ENCODE data around the gene TSC2. TPM values are rescaled to one million over a fixed set of nuclear protein-coding genes. Genes with fewer than 3 reads are reported as not detected.
"Not testable (repeated sequence)": the region's sequence is repeated elsewhere in the genome, so short reads cannot be mapped to it uniquely, and the experiment has no call there.

TSC2 gene
- total RNA-seq, 8 experiments from 2014 or later, result 28.1 to 102 (median 53.2) TPM

GRCh38 chr16:2026461-2027023, 21.2 kb upstream of the TSC2 start, which contains the start of gene NHERF2:
Gene NHERF2, plus strand, starts transcription at chr16:2026902. Its CDS starts 104 bp downstream, at chr16:2027006.
- Histone ChIP-seq H3K27ac (peak within 1 kb of the TSS in 1 of 2 donors; percentile 27), H3K4me3 (peak within 1 kb of the TSS; percentile 35 to 44 (median 40)), H3K4me1 (replicated peaks in 1 of 2) (peaks cover 11 to 18% of the 10 kb centered on the region in 2 donors)
- peak; percentile 1 to 35 (median 6) for ATAC-seq (replicated peaks in 6 of 8)
- no CpG with 5 or more reads among the region's 59 CpGs for WGBS, 10 experiments
- in situ Hi-C loops (cut with MboI; ENCODE audit: low pct_unique_long_range_greater_than_20kb in 2 of 9, low sequenced_read_pairs in 9 of 9, unreplicated experiment in 9 of 9), result loop anchor here in 3 of 9 experiments (10.0 to 25.0 kb wide), 2 partner anchors 111 to 118 kb away; partner anchors contain the start of genes RAB26 (in 3 of the 3) and PKD1 (in 1 of the 3)

GRCh38 chr16:2027024-2028010, 20.5 kb upstream of the TSC2 start:
- Histone ChIP-seq H3K4me1 (replicated peaks in 1 of 2) (peaks cover 11 to 18% of the 10 kb centered on the region in 2 donors), H3K4me3 (peak overlapping the region; percentile 35 to 44 (median 40)), H3K27ac (peak overlapping the region in 1 of 2 donors; percentile 27)
- in situ Hi-C loops (cut with MboI; ENCODE audit: low pct_unique_long_range_greater_than_20kb in 2 of 9, low sequenced_read_pairs in 9 of 9, unreplicated experiment in 9 of 9), result loop anchor here in 3 of 9 experiments (10.0 to 25.0 kb wide), 2 partner anchors 110 to 117 kb away; partner anchors contain the start of genes RAB26 (in 3 of the 3) and PKD1 (in 1 of the 3)
- 18 to 33% (median 20%) methylated on average over 1 to 3 of the region's 76 CpGs; no CpG with 5 or more reads in 7 of the 10 experiments for whole genome bisulfite sequencing, 10 experiments
- ATAC-seq (replicated peaks in 6 of 8), result peak; percentile 1 to 19 (median 6)

- WGBS, 10 experiments, result 67% methylated on average over 1 of the region's 3 CpGs; no CpG with 5 or more reads in 9 of the 10 experiments
- H3K4me1 ChIP-seq (replicated peaks in 1 of 2), result peaks cover 6 to 11% of the 10 kb centered on the region in 2 donors
- no peak for ATAC-seq (replicated peaks in 6 of 8)
- in situ Hi-C loops (cut with MboI; ENCODE audit: low pct_unique_long_range_greater_than_20kb in 2 of 9, low sequenced_read_pairs in 9 of 9, unreplicated experiment in 9 of 9), result loop anchor here in 3 of 9 experiments (10.0 to 25.0 kb wide), 2 partner anchors 109 to 117 kb away; partner anchors contain the start of genes RAB26 (in 3 of the 3) and PKD1 (in 1 of the 3)
- no peak overlapping the region for H3K27ac ChIP-seq
- H3K4me3 ChIP-seq, result peak overlapping the region in 1 of 5 donors; percentile 44
Measured at GRCh38 chr16:2028146-2028545, 19.6 kb upstream of the TSC2 start.

- no peak overlapping the region for H3K27ac ChIP-seq
- ATAC-seq (replicated peaks in 6 of 8), result no peak
- no peak overlapping the region for H3K4me3 ChIP-seq
- in situ Hi-C loops (cut with MboI; ENCODE audit: low pct_unique_long_range_greater_than_20kb in 2 of 9, low sequenced_read_pairs in 9 of 9, unreplicated experiment in 9 of 9), result loop anchor here in 3 of 9 experiments (10.0 to 25.0 kb wide), 2 partner anchors 109 to 116 kb away; partner anchors contain the start of genes RAB26 (in 3 of the 3) and PKD1 (in 1 of the 3)
- WGBS, 10 experiments, result 88 to 100% methylated on average over 2 to 3 of the region's 18 CpGs; no CpG with 5 or more reads in 8 of the 10 experiments
- peaks cover 6 to 9% of the 10 kb centered on the region in 2 donors for H3K4me1 ChIP-seq (replicated peaks in 1 of 2)
Measured at GRCh38 chr16:2028620-2029220, 19.1 kb upstream of the TSC2 start.

GRCh38 chr16:2029350-2029749, 18.4 kb upstream of the TSC2 start:
- no peak overlapping the region for H3K27ac ChIP-seq
- no CpG with 5 or more reads among the region's 22 CpGs for WGBS, 10 experiments
- in situ Hi-C loops (cut with MboI; ENCODE audit: low pct_unique_long_range_greater_than_20kb in 2 of 9, low sequenced_read_pairs in 9 of 9, unreplicated experiment in 9 of 9), result loop anchor here in 3 of 9 experiments (10.0 to 25.0 kb wide), 2 partner anchors 108 to 115 kb away; partner anchors contain the start of genes RAB26 (in 3 of the 3) and PKD1 (in 1 of the 3)
- H3K4me1 ChIP-seq (replicated peaks in 1 of 2), result peaks cover 5 to 6% of the 10 kb centered on the region in 2 donors
- no peak overlapping the region for H3K4me3 ChIP-seq
- no peak for ATAC-seq (replicated peaks in 6 of 8)

- no peak overlapping the region for H3K4me3 ChIP-seq
- ATAC-seq (replicated peaks in 6 of 8), result no peak
- 32 to 100% methylated on average over 1 to 5 of the region's 11 CpGs; no CpG with 5 or more reads in 8 of the 10 experiments for WGBS, 10 experiments
- no peak overlapping the region for H3K27ac ChIP-seq
- peaks cover 5 to 6% of the 10 kb centered on the region in 2 donors for H3K4me1 ChIP-seq (replicated peaks in 1 of 2)
- in situ Hi-C loops (cut with MboI; ENCODE audit: low pct_unique_long_range_greater_than_20kb in 2 of 9, low sequenced_read_pairs in 9 of 9, unreplicated experiment in 9 of 9), result loop anchor here in 1 of 9 experiments (25.0 kb wide), 1 partner anchor 107 kb away; the partner anchor contains the start of genes PKD1 and RAB26
Measured at GRCh38 chr16:2030036-2030435, 17.7 kb upstream of the TSC2 start.

GRCh38 chr16:2031081-2031577, 16.7 kb upstream of the TSC2 start:
- Histone ChIP-seq H3K4me3 (no peak overlapping the region), H3K4me1 (replicated peaks in 1 of 2) (peaks cover 11 to 12% of the 10 kb centered on the region in 2 donors), H3K27ac (no peak overlapping the region)
- in situ Hi-C loops (cut with MboI; ENCODE audit: low pct_unique_long_range_greater_than_20kb in 2 of 9, low sequenced_read_pairs in 9 of 9, unreplicated experiment in 9 of 9), result loop anchor here in 1 of 9 experiments (25.0 kb wide), 1 partner anchor 106 kb away; the partner anchor contains the start of genes PKD1 and RAB26
- WGBS, 10 experiments, result 84 to 100% (median 94%) methylated on average over 1 to 4 of the region's 11 CpGs; no CpG with 5 or more reads in 6 of the 10 experiments
- ATAC-seq (replicated peaks in 6 of 8), result no peak

GRCh38 chr16:2032285-2033056, 15.3 kb upstream of the TSC2 start:
- ATAC-seq (replicated peaks in 6 of 8), result peak in 5 of 8 experiments; percentile 1 to 14 (median 5)

GRCh38 chr16:2033057-2033908, 14.5 kb upstream of the TSC2 start:
- Histone ChIP-seq H3K4me1 (replicated peaks in 1 of 2) (peaks cover 5 to 12% of the 10 kb centered on the region in 2 donors), H3K4me3 (no peak overlapping the region), H3K27ac (no peak overlapping the region)
- 0 to 68% (median 34%) methylated on average over 1 to 3 of the region's 37 CpGs; no CpG with 5 or more reads in 6 of the 10 experiments for WGBS, 10 experiments
- in situ Hi-C loops (cut with MboI; ENCODE audit: low pct_unique_long_range_greater_than_20kb in 2 of 9, low sequenced_read_pairs in 9 of 9, unreplicated experiment in 9 of 9), result loop anchor here in 1 of 9 experiments (25.0 kb wide), 1 partner anchor 104 kb away; the partner anchor contains the start of genes PKD1 and RAB26
- ATAC-seq (replicated peaks in 6 of 8), result peak; percentile 30 to 88 (median 71)

More at GRCh38 chr16:2032285-2033056, 15.3 kb upstream of the TSC2 start:
- Histone ChIP-seq H3K4me3 (no peak overlapping the region), H3K27ac (no peak overlapping the region), H3K4me1 (replicated peaks in 1 of 2) (peaks cover 6 to 12% of the 10 kb centered on the region in 2 donors)
- 60 to 100% methylated on average over 1 of the region's 15 CpGs; no CpG with 5 or more reads in 8 of the 10 experiments for WGBS, 10 experiments
- in situ Hi-C loops (cut with MboI; ENCODE audit: low pct_unique_long_range_greater_than_20kb in 2 of 9, low sequenced_read_pairs in 9 of 9, unreplicated experiment in 9 of 9), result loop anchor here in 1 of 9 experiments (25.0 kb wide), 1 partner anchor 105 kb away; the partner anchor contains the start of genes PKD1 and RAB26

GRCh38 chr16:2033909-2034695, 13.7 kb upstream of the TSC2 start:
- ATAC-seq (replicated peaks in 6 of 8), result peak in 2 of 8 experiments; percentile 4
- H3K27ac ChIP-seq, H3K4me3 ChIP-seq: not testable (repeated sequence)
- H3K4me1 ChIP-seq (replicated peaks in 1 of 2), result peaks cover 13 to 16% of the 10 kb centered on the region in 2 donors
- in situ Hi-C loops (cut with MboI; ENCODE audit: low pct_unique_long_range_greater_than_20kb in 2 of 9, low sequenced_read_pairs in 9 of 9, unreplicated experiment in 9 of 9), result loop anchor here in 1 of 9 experiments (25.0 kb wide), 1 partner anchor 103 kb away; the partner anchor contains the start of genes PKD1 and RAB26
- WGBS, 10 experiments, result 80% methylated on average over 1 of the region's 32 CpGs; no CpG with 5 or more reads in 9 of the 10 experiments

Measured in motor neuron (in vitro differentiated cells).